Gastroesophageal sphincter (tissue), 4 donors: ENCODE measurements around the gene SMURF2. TPM values are rescaled to one million over a fixed set of nuclear protein-coding genes. Genes with fewer than 3 reads are reported as not detected.

Experiments
- ATAC-seq: fragments of 150-250 bp; one replicate; pipeline ENCODE4 v1.9.1; 2016; ENCODE audit warnings: mild to moderate bottlenecking, moderate library complexity
- H3K27ac ChIP-seq, 4 donors: fragments of 200-600 bp; sonication (generic) in 3 of 4; 1 replicate in 3 of 4; 2 replicates in 1 of 4; pipeline ENCODE4 v1.5.1; 2016 to 2019
- H3K27me3 ChIP-seq: fragments of 200-600 bp; sonication (generic); one replicate; pipeline ENCODE4 v1.5.1; 2019
- H3K36me3 ChIP-seq, 2 donors: fragments of 200-600 bp; sonication (generic); one replicate each; pipeline ENCODE4 v1.5.1; 2019; ENCODE audit warnings: control low read depth in 1 of 2
- H3K4me1 ChIP-seq, 3 donors: fragments of 200-600 bp; sonication (generic); 1 replicate in 2 of 3; 2 replicates in 1 of 3; pipeline ENCODE4 v1.5.1; 2016 to 2019; ENCODE audit warnings: control low read depth in 2 of 3
- H3K4me3 ChIP-seq, 2 donors: fragments of 200-600 bp; sonication (generic); one replicate each; pipeline ENCODE4 v1.5.1; 2019; ENCODE audit warnings: mild to moderate bottlenecking in 1 of 2, moderate library complexity in 1 of 2
- H3K9me3 ChIP-seq, 3 donors: fragments of 200-600 bp; sonication (generic); one replicate each; pipeline ENCODE4 v1.5.1; 2017 to 2019; ENCODE audit warnings: control low read depth in 2 of 3
- EP300 ChIP-seq: sonication (generic); formaldehyde crosslinking; IDR thresholded peaks from one replicate; pipeline ENCODE4 v1.6.1; 2017; ENCODE audit warnings: antibody characterized with exemption, mild to moderate bottlenecking
- POLR2A ChIP-seq, 2 donors: fragments of 450-650 bp; IDR thresholded peaks; one replicate each; pipeline ENCODE4 v1.6.1; 2017; ENCODE audit warnings: antibody characterized with exemption in 2 of 2, mild to moderate bottlenecking in 2 of 2, moderate library complexity in 1 of 2
- POLR2AphosphoS5 ChIP-seq: sonication (generic); formaldehyde crosslinking; IDR thresholded peaks from one replicate; pipeline ENCODE4 v1.6.1; 2017; ENCODE audit warnings: antibody characterized with exemption
- WGBS, 2 donors: methylation state at CpG; one replicate each; pipeline ENCODE4 v1.1.5; 2018; ENCODE audit warnings: low coverage in 1 of 2; 5-methylcytosine and 5-hydroxymethylcytosine counted together
- total RNA-seq, 4 donors: library from RNA; depleted of rRNA; stranded (reverse); fragments of >200 nt; gene quantifications; one replicate each; pipeline ENCODE4 v1.1.0, GENCODE V29; 2016
- TF ChIP-seq, protein P1 (sequence below), 4 experiments: fragments of 200-600 bp in 2 of 4; fragments of 450-650 bp in 2 of 4; sonication (generic) in 1 of 4; IDR thresholded peaks; one replicate each; pipeline ENCODE4 v1.5.1; 2017 to 2019; ENCODE audit warnings: antibody characterized with exemption in 4 of 4, mild to moderate bottlenecking in 2 of 4, moderate library complexity in 2 of 4

SMURF2 gene
- total RNA-seq, 4 donors from 2014 or later, result 35.0 to 60.8 (median 37.9) TPM

DNA sequence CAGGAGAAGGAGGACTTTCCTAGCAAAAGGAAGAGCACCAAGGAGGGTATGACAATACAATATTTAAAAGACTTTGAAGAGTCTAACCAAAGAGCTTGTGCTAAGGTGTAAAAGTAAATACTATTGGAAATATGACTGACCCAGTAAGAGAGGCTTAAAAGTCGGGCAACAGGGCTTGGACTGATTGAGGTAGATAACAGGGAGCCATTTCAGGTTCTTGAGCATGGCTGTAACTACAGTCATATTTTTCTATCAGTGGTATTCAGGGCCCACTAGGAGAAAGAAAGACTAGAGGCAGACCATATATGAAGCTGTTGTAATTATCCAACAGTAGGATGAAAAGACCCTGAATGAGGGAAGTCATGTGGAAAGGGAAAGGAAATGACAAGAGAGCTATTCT, 62.3 kb downstream of the SMURF2 start:
- no peak overlapping the region for H3K27ac ChIP-seq
- peaks cover 0 to 22% of the 10 kb centered on the region in 2 donors for H3K36me3 ChIP-seq
- H3K9me3 ChIP-seq, result no peaks in the 10 kb centered on the region
- H3K4me1 ChIP-seq, result peaks cover 0 to 24% (median 0%) of the 10 kb centered on the region in 3 donors
- WGBS, 2 donors, result 85% methylated on average over 1 of the region's 1 CpG; no CpG with 5 or more reads in 1 of the 2 donors
- H3K4me3 ChIP-seq, result no peak overlapping the region
- TF ChIP-seq, protein P1, sequence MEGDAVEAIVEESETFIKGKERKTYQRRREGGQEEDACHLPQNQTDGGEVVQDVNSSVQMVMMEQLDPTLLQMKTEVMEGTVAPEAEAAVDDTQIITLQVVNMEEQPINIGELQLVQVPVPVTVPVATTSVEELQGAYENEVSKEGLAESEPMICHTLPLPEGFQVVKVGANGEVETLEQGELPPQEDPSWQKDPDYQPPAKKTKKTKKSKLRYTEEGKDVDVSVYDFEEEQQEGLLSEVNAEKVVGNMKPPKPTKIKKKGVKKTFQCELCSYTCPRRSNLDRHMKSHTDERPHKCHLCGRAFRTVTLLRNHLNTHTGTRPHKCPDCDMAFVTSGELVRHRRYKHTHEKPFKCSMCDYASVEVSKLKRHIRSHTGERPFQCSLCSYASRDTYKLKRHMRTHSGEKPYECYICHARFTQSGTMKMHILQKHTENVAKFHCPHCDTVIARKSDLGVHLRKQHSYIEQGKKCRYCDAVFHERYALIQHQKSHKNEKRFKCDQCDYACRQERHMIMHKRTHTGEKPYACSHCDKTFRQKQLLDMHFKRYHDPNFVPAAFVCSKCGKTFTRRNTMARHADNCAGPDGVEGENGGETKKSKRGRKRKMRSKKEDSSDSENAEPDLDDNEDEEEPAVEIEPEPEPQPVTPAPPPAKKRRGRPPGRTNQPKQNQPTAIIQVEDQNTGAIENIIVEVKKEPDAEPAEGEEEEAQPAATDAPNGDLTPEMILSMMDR (IDR thresholded peaks at IDR 0.05), result no peak
- TF ChIP-seq POLR2AphosphoS5, result no peak
- no peak for TF ChIP-seq EP300
- TF ChIP-seq POLR2A (IDR thresholded peaks at IDR 0.05), result no peak
- ATAC-seq, result no peak
- H3K27me3 ChIP-seq, result no peaks in the 10 kb centered on the region

DNA sequence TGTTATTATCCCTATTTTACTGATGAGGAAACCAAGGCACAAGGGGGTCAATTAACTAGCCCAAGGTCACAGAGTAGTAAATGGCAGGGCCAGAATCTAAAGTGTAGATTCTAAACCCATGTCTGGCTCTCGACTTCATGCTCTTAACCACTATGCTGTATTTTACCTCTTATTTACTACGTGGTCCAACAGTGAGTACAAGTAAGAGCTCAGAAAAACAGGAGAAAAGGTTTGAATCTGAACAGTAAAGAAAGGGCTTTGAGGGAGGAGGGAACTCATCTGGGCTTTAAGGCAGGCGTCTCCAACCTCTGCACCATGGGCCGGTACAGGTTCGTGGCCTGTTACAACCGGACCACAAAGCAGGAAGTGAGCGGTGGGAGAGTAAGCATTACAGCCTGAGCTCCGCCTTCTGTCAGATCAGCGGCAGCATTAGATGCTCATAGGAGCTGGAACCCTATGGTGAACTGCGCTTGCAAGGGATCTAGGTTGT, 62.9 kb downstream of the SMURF2 start:
- no peak overlapping the region for H3K27ac ChIP-seq
- WGBS, 2 donors, result 69 to 90% methylated on average over 9 to 10 of the region's 10 CpGs
- TF ChIP-seq POLR2AphosphoS5, result no peak
- TF ChIP-seq POLR2A (IDR thresholded peaks at IDR 0.05), result no peak
- TF ChIP-seq EP300, result no peak
- TF ChIP-seq, protein P1 (IDR thresholded peaks at IDR 0.05), result no peak
- peaks cover 0 to 28% of the 10 kb centered on the region in 2 donors for H3K36me3 ChIP-seq
- no peaks in the 10 kb centered on the region for H3K27me3 ChIP-seq
- H3K4me3 ChIP-seq, result no peak overlapping the region
- ATAC-seq, result no peak
- no peaks in the 10 kb centered on the region for H3K9me3 ChIP-seq
- peaks cover 0 to 24% (median 0%) of the 10 kb centered on the region in 3 donors for H3K4me1 ChIP-seq

DNA sequence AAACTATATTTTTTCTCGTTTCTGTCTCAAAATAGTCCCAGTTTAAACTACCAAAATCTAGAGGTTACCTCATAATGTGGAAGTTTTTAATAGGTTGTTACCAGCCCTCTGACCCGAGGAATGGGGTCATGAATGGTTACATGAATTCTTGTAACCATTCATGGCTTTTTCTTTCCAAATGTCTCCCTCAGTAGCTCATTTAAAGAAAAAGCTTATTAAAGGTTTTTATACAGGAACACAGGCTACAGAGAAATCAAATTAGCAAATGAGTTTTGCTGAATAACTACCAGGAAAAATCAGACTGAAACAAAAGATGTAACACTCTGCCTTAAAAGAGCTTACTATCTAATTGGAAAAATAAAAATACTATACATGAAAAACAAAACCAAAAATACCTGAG, 63.4 kb downstream of the SMURF2 start:
- Histone ChIP-seq H3K4me1 (peaks cover 0 to 24% (median 0%) of the 10 kb centered on the region in 3 donors), H3K27me3 (no peaks in the 10 kb centered on the region), H3K9me3 (no peaks in the 10 kb centered on the region), H3K36me3 (peaks cover 0 to 34% of the 10 kb centered on the region in 2 donors), H3K27ac (no peak overlapping the region), H3K4me3 (no peak overlapping the region)
- WGBS, 2 donors, result 67 to 76% methylated on average over 2 of the region's 2 CpGs
- TF ChIP-seq, protein P1 (IDR thresholded peaks at IDR 0.05), result no peak
- TF ChIP-seq POLR2A (IDR thresholded peaks at IDR 0.05) (no peak), POLR2AphosphoS5 (no peak), EP300 (no peak)
- no peak for ATAC-seq

DNA sequence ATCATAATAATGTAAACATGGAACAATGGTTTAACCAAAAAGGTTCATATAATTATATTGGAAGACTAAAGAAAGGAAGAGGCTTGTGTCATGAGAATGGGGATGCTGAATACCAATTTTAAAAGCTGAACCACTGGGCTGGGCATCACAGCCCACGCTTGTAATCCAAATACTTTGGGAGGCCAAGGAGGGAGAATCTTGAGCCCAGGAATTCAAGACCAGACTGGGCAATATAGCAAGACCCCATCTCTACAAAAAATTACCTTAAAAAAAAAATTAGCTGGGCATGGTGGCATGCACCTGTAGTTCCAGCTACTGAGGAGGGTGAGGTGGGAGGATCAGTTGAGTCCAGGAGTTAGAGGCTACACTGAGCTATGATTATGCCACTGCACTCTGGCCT, 65.1 kb downstream of the SMURF2 start:
- peaks cover 0 to 17% (median 0%) of the 10 kb centered on the region in 3 donors for H3K4me1 ChIP-seq
- H3K4me3 ChIP-seq, result no peak overlapping the region
- ATAC-seq, result no peak
- no peaks in the 10 kb centered on the region for H3K9me3 ChIP-seq
- peaks cover 0 to 49% of the 10 kb centered on the region in 2 donors for H3K36me3 ChIP-seq
- H3K27ac ChIP-seq, result no peak overlapping the region
- TF ChIP-seq POLR2AphosphoS5 (no peak), POLR2A (IDR thresholded peaks at IDR 0.05) (no peak), EP300 (no peak)
- TF ChIP-seq, protein P1 (IDR thresholded peaks at IDR 0.05), result no peak
- H3K27me3 ChIP-seq, result no peaks in the 10 kb centered on the region
- WGBS, 2 donors, result 100% methylated on average over 1 of the region's 1 CpG

DNA sequence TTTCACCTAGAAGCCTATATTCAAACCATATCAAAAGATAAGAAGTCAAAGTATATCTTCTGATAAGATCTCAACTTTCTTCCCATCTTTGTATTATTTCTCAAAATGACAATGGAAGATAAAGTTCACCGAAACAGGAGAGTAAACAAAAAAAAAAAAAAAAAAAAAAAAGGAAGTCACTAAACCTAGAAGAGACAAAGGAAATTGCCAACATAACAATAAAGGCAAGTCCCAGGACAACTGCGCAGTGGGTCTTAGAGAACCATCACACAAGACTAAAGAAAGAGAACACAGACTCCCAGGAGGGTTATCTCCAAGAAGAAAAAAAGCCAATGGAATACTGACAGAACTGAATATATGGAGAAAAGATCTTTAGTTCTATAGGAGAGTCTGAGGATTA, 65.7 kb downstream of the SMURF2 start:
- no peak for ATAC-seq
- Histone ChIP-seq H3K4me1 (peaks cover 0 to 17% (median 0%) of the 10 kb centered on the region in 3 donors), H3K9me3 (no peaks in the 10 kb centered on the region), H3K27me3 (no peaks in the 10 kb centered on the region), H3K36me3 (peaks cover 0 to 55% of the 10 kb centered on the region in 2 donors), H3K27ac (no peak overlapping the region), H3K4me3 (no peak overlapping the region)
- WGBS, 2 donors, result 72 to 80% methylated on average over 1 to 2 of the region's 2 CpGs
- TF ChIP-seq POLR2A (IDR thresholded peaks at IDR 0.05) (no peak), EP300 (no peak), POLR2AphosphoS5 (no peak)
- TF ChIP-seq, protein P1 (IDR thresholded peaks at IDR 0.05), result no peak
